Natural killer cell (primary cell): ENCODE measurements around the gene SCFD2. TPM values are rescaled to one million over a fixed set of nuclear protein-coding genes. Genes with fewer than 3 reads are reported as not detected.

Experiments
- ATAC-seq, 3 donors: fragments of 150-1000 bp in 2 of 3; fragments of 200-7000 bp in 1 of 3; cut with Tn5 transposase; 1 replicate in 1 of 3; 2 replicates in 2 of 3; pipeline ENCODE4 v1.10.0; 2021; ENCODE audit warnings: mild to moderate bottlenecking in 2 of 3, moderate library complexity in 2 of 3
- DNase-seq, 2 donors: peaks; one replicate each; pipeline versions ENCODE4 v3.0.0 to v3.0.0-alpha.2; 2013 to 2021; ENCODE audit warnings: mixed read lengths in 1 of 2
- H3K27ac ChIP-seq: one replicate; pipeline ENCODE4 v1.5.1; 2013; ENCODE audit warnings: mild to moderate bottlenecking, low read length
- H3K27me3 ChIP-seq: one replicate; pipeline ENCODE4 v1.6.1; 2013; ENCODE audit warnings: low read length; ENCODE audit not compliant: control insufficient read depth, insufficient read depth
- H3K36me3 ChIP-seq: one replicate; pipeline ENCODE4 v1.6.1; 2013; ENCODE audit warnings: low read length; ENCODE audit not compliant: control insufficient read depth, insufficient read depth
- H3K4me1 ChIP-seq: one replicate; pipeline ENCODE4 v1.6.1; 2013; ENCODE audit warnings: low read length; ENCODE audit not compliant: control insufficient read depth, insufficient read depth
- H3K4me3 ChIP-seq: one replicate; pipeline ENCODE4 v1.5.1; 2013; ENCODE audit warnings: low read length
- H3K9me3 ChIP-seq: one replicate; pipeline ENCODE4 v1.6.1; 2013; ENCODE audit warnings: low read length; ENCODE audit not compliant: control insufficient read depth, insufficient read depth
- H3K27ac Mint-ChIP-seq, 2 donors: one replicate each; pipeline ENCODE4 v1.8.0; 2022; ENCODE audit warnings: mild to moderate bottlenecking in 2 of 2, mixed read lengths in 2 of 2, moderate library complexity in 1 of 2
- H3K27me3 Mint-ChIP-seq, 2 donors: one replicate each; pipeline ENCODE4 v1.8.0; 2022; ENCODE audit warnings: low read depth in 2 of 2, mixed read lengths in 2 of 2
- H3K36me3 Mint-ChIP-seq: one replicate; pipeline ENCODE4 v1.8.0; 2022; ENCODE audit warnings: mixed read lengths
- H3K4me1 Mint-ChIP-seq, 2 donors: one replicate each; pipeline ENCODE4 v1.8.0; 2022; ENCODE audit warnings: mixed read lengths in 2 of 2
- H3K4me3 Mint-ChIP-seq: one replicate; pipeline ENCODE4 v1.8.0; 2022; ENCODE audit warnings: mild to moderate bottlenecking, moderate library complexity, mixed read lengths
- H3K9me3 Mint-ChIP-seq, 2 donors: one replicate each; pipeline ENCODE4 v1.8.0; 2022; ENCODE audit warnings: mixed read lengths in 2 of 2
- WGBS: methylation state at CpG from one replicate; pipeline ENCODE4 v1.1.7; 2013; ENCODE audit warnings: missing lambda C conversion rate; ENCODE audit not compliant: insufficient coverage; 5-methylcytosine and 5-hydroxymethylcytosine counted together
- intact Hi-C: fragments of 100-400 bp; cut with micrococcal nuclease; formaldehyde crosslinking; loops from one replicate; pipeline ENCODE4 v1.14.2; 2022
- total RNA-seq, 4 donors: library from RNA; stranded (reverse); fragments of 120-200 nt in 1 of 4; gene quantifications; one replicate each; pipeline versions ENCODE4 v1.2.3 to v1.2.4, GENCODE V29; 2013 to 2022
- TF ChIP-seq, protein P1 (sequence below): fragments of 200-600 bp; IDR thresholded peaks from one replicate; pipeline ENCODE4 v1.8.0; 2022; ENCODE audit warnings: antibody characterized with exemption

SCFD2 gene
- total RNA-seq, 3 donors from 2014 or later (not counting 1 experiment from before 2014, with no cell fraction given) = 26.4 to 29.4 (median 28.9) TPM

DNA sequence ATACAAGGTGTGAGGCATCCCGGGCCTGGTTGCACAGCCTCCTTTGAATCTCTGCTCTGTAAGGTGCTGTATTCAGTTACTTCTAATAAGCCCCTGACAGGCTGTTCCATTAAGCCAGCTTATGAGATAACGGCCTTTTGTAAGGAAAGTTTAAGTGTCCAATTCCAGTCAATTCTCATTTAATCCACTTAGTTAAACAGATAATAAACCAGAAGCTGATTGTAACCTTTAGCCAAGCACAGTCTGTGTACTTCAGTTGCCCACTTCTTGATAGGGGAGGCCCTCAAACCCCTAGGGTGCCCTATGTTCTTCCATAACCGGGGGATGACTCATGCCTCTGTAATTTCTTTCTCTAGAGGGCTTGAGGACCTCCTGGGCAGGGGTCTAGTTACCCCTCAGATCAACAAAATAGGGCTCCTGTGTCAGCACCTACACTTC, 440.3 kb downstream of the SCFD2 start:
- intact Hi-C loops = no loop called here
- Mint-ChIP-seq H3K4me1 (no peaks in the 10 kb centered on the region), H3K4me3 (no peak overlapping the region), H3K36me3 (no peaks in the 10 kb centered on the region), H3K9me3 (no peaks in the 10 kb centered on the region), H3K27ac (no peak overlapping the region), H3K27me3 (no peaks in the 10 kb centered on the region)
- TF ChIP-seq, protein P1, sequence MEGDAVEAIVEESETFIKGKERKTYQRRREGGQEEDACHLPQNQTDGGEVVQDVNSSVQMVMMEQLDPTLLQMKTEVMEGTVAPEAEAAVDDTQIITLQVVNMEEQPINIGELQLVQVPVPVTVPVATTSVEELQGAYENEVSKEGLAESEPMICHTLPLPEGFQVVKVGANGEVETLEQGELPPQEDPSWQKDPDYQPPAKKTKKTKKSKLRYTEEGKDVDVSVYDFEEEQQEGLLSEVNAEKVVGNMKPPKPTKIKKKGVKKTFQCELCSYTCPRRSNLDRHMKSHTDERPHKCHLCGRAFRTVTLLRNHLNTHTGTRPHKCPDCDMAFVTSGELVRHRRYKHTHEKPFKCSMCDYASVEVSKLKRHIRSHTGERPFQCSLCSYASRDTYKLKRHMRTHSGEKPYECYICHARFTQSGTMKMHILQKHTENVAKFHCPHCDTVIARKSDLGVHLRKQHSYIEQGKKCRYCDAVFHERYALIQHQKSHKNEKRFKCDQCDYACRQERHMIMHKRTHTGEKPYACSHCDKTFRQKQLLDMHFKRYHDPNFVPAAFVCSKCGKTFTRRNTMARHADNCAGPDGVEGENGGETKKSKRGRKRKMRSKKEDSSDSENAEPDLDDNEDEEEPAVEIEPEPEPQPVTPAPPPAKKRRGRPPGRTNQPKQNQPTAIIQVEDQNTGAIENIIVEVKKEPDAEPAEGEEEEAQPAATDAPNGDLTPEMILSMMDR = no peak
- no peak for ATAC-seq
- Histone ChIP-seq H3K4me1 (no peaks in the 10 kb centered on the region), H3K9me3 (no peaks in the 10 kb centered on the region), H3K27me3 (no peaks in the 10 kb centered on the region), H3K4me3 (no peak overlapping the region), H3K27ac (no peak overlapping the region), H3K36me3 (no peaks in the 10 kb centered on the region)
- no peak for DNase-seq
- 91% methylated on average over 3 of the region's 3 CpGs for WGBS

DNA sequence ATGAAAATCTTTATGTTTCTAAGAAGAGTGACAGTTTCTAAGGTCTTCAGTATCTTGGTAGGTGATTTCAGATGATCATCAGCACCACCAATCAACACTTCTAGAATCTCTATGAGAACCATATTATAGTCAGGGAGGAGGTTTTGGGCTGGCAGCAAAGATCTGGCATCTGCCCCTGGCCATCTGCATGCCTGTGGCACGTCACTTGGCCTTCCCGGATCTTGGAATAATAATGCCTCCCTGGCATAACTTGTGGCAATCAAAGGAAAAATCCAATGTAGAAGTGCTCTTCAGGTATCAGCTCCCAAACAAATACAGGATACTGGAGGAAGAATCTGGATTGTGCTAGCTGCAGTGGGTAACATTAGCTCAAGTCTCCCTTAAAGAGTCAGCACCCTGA, 446.4 kb downstream of the SCFD2 start:
- Mint-ChIP-seq H3K36me3 (no peaks in the 10 kb centered on the region), H3K27me3 (no peaks in the 10 kb centered on the region), H3K9me3 (no peaks in the 10 kb centered on the region), H3K4me1 (no peaks in the 10 kb centered on the region), H3K27ac (no peak overlapping the region), H3K4me3 (no peak overlapping the region)
- Histone ChIP-seq H3K4me3 (no peak overlapping the region), H3K4me1 (no peaks in the 10 kb centered on the region), H3K27me3 (no peaks in the 10 kb centered on the region), H3K9me3 (no peaks in the 10 kb centered on the region), H3K27ac (no peak overlapping the region), H3K36me3 (no peaks in the 10 kb centered on the region)
- WGBS = 97% methylated on average over 2 of the region's 2 CpGs
- TF ChIP-seq, protein P1 = no peak
- DNase-seq (no peak), ATAC-seq (no peak)
- intact Hi-C loops = no loop called here

GRCh38 chr4:52917817-52918216, 448.0 kb downstream of the SCFD2 start:
- Mint-ChIP-seq H3K4me3 (no peak overlapping the region), H3K27ac (no peak overlapping the region), H3K9me3 (no peaks in the 10 kb centered on the region), H3K4me1 (no peaks in the 10 kb centered on the region), H3K27me3 (no peaks in the 10 kb centered on the region), H3K36me3 (no peaks in the 10 kb centered on the region)
- TF ChIP-seq, protein P1 = no peak
- 94% methylated on average over 5 of the region's 5 CpGs for WGBS
- no peak overlapping the region for H3K27ac ChIP-seq
- H3K27me3 ChIP-seq = no peaks in the 10 kb centered on the region
- no peaks in the 10 kb centered on the region for H3K36me3 ChIP-seq
- intact Hi-C loops = no loop called here
- no peaks in the 10 kb centered on the region for H3K4me1 ChIP-seq
- DNase-seq (no peak), ATAC-seq (no peak)
- no peaks in the 10 kb centered on the region for H3K9me3 ChIP-seq
- H3K4me3 ChIP-seq = no peak overlapping the region

DNA sequence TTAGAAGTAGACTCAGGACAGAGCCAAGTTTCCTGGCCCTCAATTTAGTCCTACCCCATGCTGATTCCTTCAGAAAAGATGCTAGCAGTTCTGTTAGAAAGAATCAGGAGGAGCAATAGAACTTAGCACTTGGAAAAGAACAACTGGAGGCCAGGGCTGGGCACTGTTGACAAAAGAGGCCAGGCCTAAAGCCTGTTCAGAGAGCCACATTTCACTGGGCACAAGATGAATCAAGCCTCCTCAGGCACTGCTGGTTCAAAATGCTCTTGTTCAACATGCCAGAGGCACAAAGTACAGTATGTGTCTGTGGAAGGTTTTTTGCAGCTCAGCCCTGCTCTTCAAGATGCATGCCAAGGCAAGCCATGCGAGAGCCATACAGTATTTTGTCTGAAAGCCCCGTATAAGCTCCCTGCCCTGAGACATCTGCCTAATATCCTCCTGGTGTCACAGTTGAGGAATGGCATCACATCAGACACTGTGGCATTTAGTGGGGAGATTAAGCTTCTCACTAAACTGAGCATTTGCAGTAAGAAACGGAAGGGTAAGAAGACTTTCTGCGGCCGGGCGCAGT, 450.0 kb downstream of the SCFD2 start:
- TF ChIP-seq, protein P1 = no peak
- no peaks in the 10 kb centered on the region for H3K27me3 ChIP-seq
- WGBS = 95% methylated on average over 6 of the region's 6 CpGs
- no peak overlapping the region for H3K27ac ChIP-seq
- Mint-ChIP-seq H3K9me3 (no peaks in the 10 kb centered on the region), H3K4me1 (peaks cover 5 to 6% of the 10 kb centered on the region in 2 donors), H3K27ac (no peak overlapping the region), H3K4me3 (no peak overlapping the region), H3K36me3 (no peaks in the 10 kb centered on the region), H3K27me3 (no peaks in the 10 kb centered on the region)
- ATAC-seq (no peak), DNase-seq (no peak)
- no peaks in the 10 kb centered on the region for H3K36me3 ChIP-seq
- no peak overlapping the region for H3K4me3 ChIP-seq
- intact Hi-C loops = no loop called here
- H3K4me1 ChIP-seq = no peaks in the 10 kb centered on the region
- no peaks in the 10 kb centered on the region for H3K9me3 ChIP-seq
